Measurements from ENCODE around the gene MAT1A. TPM values are rescaled to one million over a fixed set of nuclear protein-coding genes. Genes with fewer than 3 reads are reported as not detected.
A peak's percentile ranks its signal among the peaks of the same experiment; 100 is the strongest.

The MAT1A gene
- total RNA-seq, 1 donor from 2014 or later: not detected

DNA sequence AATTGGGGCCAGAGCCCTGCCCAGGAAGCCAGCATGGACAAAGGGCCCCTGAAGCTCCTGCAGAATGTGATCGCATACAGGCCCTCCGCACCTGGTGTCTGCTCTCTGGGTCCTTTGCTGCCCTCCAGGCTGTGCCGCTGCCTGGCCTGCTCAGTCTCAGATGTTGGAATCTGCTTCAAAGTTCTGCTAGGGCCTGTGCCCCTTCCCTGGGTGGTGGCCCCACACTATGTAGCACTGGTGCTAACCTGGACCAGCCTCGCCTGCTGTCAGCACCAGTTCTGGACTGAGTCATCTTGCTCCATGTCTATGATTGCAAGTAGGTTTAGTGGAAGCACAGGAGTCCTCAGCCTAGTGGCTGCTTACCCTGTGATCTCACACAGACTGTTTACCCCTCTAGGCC, 6.3 kb downstream of the MAT1A start:
- Mint-ChIP-seq H3K4me1 (peaks cover 6% of the 10 kb centered on the region), H3K27ac (ENCODE audit: unreplicated experiment) (no peak overlapping the region), H3K27me3 (ENCODE audit: low read depth) (no peaks in the 10 kb centered on the region), H3K4me3 (no peak overlapping the region), H3K9me3 (no peaks in the 10 kb centered on the region), H3K36me3 (ENCODE audit: low read depth) (no peaks in the 10 kb centered on the region)
- DNase-seq (ENCODE audit: low read depth, low spot score): no peak
- TF ChIP-seq, protein P1, sequence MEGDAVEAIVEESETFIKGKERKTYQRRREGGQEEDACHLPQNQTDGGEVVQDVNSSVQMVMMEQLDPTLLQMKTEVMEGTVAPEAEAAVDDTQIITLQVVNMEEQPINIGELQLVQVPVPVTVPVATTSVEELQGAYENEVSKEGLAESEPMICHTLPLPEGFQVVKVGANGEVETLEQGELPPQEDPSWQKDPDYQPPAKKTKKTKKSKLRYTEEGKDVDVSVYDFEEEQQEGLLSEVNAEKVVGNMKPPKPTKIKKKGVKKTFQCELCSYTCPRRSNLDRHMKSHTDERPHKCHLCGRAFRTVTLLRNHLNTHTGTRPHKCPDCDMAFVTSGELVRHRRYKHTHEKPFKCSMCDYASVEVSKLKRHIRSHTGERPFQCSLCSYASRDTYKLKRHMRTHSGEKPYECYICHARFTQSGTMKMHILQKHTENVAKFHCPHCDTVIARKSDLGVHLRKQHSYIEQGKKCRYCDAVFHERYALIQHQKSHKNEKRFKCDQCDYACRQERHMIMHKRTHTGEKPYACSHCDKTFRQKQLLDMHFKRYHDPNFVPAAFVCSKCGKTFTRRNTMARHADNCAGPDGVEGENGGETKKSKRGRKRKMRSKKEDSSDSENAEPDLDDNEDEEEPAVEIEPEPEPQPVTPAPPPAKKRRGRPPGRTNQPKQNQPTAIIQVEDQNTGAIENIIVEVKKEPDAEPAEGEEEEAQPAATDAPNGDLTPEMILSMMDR (conservative IDR thresholded peaks at IDR 0.05): no peak

DNA sequence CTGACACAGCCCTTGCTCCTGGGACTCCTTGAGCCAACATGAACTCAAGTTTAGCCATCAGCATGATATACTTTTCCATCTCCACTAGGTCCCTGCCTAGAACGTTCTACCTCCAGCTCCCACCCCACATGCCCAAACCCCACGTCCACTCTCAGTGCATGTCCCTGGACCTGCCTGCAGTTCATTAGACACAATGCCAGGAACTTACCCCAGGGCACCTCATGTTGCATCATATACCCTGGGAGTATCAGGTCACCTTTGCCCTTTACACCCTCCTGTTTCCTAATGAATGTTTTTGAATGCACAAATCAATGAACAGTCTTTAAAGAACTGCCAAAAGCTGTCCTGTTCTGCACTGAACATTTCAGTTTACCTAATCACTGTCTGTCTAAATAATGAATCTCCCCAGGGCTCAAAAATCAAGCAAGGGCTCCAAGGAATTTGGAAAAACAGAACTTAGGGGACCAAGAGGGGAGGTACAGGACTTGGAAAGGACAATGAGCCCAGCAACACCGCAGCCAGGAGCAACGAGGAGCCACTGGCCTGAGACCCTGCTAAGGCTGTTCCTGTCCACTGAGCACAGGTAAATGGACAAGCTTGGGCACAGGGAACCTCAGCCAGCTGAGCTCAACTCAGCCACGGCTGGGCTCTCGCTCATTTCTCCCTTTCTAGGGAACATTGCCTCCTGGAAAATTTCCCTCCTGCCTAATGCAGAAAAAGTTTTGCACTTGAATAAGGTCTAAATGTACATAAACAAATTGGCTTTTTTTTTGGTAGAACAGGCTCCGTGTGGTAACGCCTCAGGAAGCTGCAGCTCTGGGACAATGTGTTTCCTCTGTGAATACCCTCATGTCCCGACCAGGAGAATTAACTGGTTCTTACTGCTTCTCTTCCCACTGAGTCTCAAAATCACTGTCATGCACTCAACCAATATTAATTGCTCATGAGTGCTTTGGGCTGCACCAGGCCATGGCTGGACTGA, 7.4 kb downstream of the MAT1A start:
- Mint-ChIP-seq H3K9me3 (no peaks in the 10 kb centered on the region), H3K27ac (ENCODE audit: unreplicated experiment) (peak overlapping the region; percentile 63), H3K4me1 (peaks cover 6% of the 10 kb centered on the region), H3K27me3 (ENCODE audit: low read depth) (no peaks in the 10 kb centered on the region), H3K36me3 (ENCODE audit: low read depth) (no peaks in the 10 kb centered on the region), H3K4me3 (no peak overlapping the region)
- TF ChIP-seq, protein P1 (conservative IDR thresholded peaks at IDR 0.05): no peak
- no peak for DNase-seq (ENCODE audit: low read depth, low spot score)

DNA sequence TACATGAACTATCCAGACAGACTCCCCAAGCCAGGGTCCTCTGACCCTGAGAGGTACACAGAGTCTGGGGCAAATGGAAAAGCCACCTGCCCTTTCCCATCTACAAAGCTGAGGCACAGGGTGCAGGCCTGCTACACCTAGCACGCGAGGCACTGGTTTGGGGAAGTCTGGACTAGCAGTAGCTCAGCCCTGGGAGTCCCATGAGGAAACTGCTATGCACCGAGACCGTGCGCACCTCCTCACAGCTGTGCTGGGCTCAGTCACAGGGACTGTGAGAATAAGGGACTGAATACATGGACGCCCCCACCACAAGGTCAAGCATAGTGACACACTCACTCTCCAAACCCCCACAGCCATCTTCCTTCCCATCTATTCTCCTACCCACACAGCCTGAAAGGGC, 8.2 kb downstream of the MAT1A start:
- Mint-ChIP-seq H3K9me3 (no peaks in the 10 kb centered on the region), H3K4me3 (no peak overlapping the region), H3K36me3 (ENCODE audit: low read depth) (no peaks in the 10 kb centered on the region), H3K27ac (ENCODE audit: unreplicated experiment) (peak overlapping the region; percentile 63), H3K4me1 (peaks cover 6% of the 10 kb centered on the region), H3K27me3 (ENCODE audit: low read depth) (no peaks in the 10 kb centered on the region)
- TF ChIP-seq, protein P1 (conservative IDR thresholded peaks at IDR 0.05): no peak
- no peak for DNase-seq (ENCODE audit: low read depth, low spot score)

DNA sequence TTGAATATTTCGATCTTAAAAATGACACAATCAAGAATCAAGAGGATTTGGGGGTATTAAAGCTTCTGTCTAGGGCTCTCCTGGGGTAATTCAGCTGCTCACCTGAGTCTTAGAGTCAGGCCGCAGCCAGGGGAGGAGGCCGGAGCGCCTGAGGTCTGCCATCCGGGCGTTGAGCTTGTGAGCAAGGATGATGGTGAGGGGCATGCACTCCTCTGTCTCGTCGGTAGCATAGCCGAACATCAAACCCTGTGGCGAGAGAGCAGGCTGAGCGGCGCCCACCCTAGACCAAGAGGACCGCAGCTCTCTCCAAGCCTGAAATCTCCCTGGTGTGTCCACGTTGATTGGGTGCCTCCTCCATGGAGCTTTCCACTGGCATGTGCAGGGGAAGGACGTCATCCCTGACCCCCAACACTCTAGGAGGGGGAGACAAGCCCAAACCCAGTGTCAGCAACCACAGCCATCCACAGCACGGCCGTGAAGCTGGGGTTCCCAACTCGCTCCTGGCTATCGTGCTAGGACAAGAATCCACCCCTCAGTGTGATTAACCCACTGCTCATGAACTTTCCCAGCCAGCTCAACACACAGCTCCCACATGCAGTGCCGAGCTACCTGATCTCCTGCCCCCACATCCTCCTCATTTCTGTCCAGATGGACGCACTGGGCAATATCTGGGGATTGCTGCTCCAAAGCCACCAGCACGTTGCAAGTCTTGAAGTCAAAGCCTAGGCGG, 9.2 kb downstream of the MAT1A start:
- Mint-ChIP-seq H3K36me3 (ENCODE audit: low read depth) (no peaks in the 10 kb centered on the region), H3K27me3 (ENCODE audit: low read depth) (no peaks in the 10 kb centered on the region), H3K9me3 (no peaks in the 10 kb centered on the region), H3K4me3 (no peak overlapping the region), H3K4me1 (peaks cover 6% of the 10 kb centered on the region), H3K27ac (ENCODE audit: unreplicated experiment) (peak overlapping the region; percentile 81)
- no peak for DNase-seq (ENCODE audit: low read depth, low spot score)
- TF ChIP-seq, protein P1 (conservative IDR thresholded peaks at IDR 0.05): no peak

DNA sequence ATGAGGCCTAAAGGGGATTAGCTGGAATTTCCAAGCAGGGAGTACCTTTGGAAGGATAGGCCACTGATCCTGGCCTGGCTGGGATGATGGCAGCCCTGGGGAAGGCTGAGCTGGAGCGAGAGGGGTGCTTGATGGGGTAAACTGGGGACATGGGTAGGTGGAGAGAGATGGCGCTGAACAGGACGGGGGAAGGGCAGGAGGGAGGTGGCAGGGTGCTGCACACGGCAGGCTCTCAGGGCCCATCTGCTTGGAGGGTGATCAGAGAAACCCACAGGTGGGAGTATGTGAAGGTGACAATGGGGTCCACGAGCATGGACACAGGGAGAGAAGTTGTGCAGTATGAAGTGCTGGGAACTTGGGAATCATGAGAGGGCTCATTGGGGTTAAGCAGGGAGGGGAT, 10.3 kb downstream of the MAT1A start:
- DNase-seq (ENCODE audit: low read depth, low spot score): no peak
- H3K27ac Mint-ChIP-seq (ENCODE audit: unreplicated experiment): no peak overlapping the region
- TF ChIP-seq, protein P1 (conservative IDR thresholded peaks at IDR 0.05): no peak
- peaks cover 6% of the 10 kb centered on the region for H3K4me1 Mint-ChIP-seq
- H3K36me3 Mint-ChIP-seq (ENCODE audit: low read depth): no peaks in the 10 kb centered on the region
- H3K9me3 Mint-ChIP-seq: no peaks in the 10 kb centered on the region
- H3K27me3 Mint-ChIP-seq (ENCODE audit: low read depth): no peaks in the 10 kb centered on the region
- H3K4me3 Mint-ChIP-seq: no peak overlapping the region
